Measurements from ENCODE around the gene CMTM4.
"Not testable (repeated sequence)": the region's sequence is repeated elsewhere in the genome, so short reads cannot be mapped to it uniquely, and the experiment has no call there.

The CMTM4 gene

GRCh38 chr16:66601471-66601870 is 95.1 kb downstream of the CMTM4 start:
- TF ChIP-seq CTCF (IDR thresholded peaks at IDR 0.05; ENCODE audit: low read depth, low read length, missing control alignments), result no peak
- in situ Hi-C loops (cut with HindIII; ENCODE audit: low sequenced_read_pairs), result no loop called here
- no peak overlapping the region for H3K4me3 ChIP-seq (ENCODE audit: low read depth, low read length)
- no peak for DNase-seq (ENCODE audit: low read depth)

- in situ Hi-C loops (cut with HindIII; ENCODE audit: low sequenced_read_pairs), result no loop called here
- H3K4me3 ChIP-seq (ENCODE audit: low read depth, low read length), result no peak overlapping the region
- no peak for TF ChIP-seq CTCF (IDR thresholded peaks at IDR 0.05; ENCODE audit: low read depth, low read length, missing control alignments)
- no peak for DNase-seq (ENCODE audit: low read depth)
Measured at GRCh38 chr16:66600477-66600876, 96.1 kb downstream of the CMTM4 start.

GRCh38 chr16:66599726-66600125 is 96.8 kb downstream of the CMTM4 start:
- in situ Hi-C loops (cut with HindIII; ENCODE audit: low sequenced_read_pairs), result loop anchor here (25.0 kb wide), 1 partner anchor 187 kb away; no protein-coding TSS in a partner anchor
- H3K4me3 ChIP-seq (ENCODE audit: low read depth, low read length), result no peak overlapping the region
- no peak for TF ChIP-seq CTCF (IDR thresholded peaks at IDR 0.05; ENCODE audit: low read depth, low read length, missing control alignments)
- no peak for DNase-seq (ENCODE audit: low read depth)

- in situ Hi-C loops (cut with HindIII; ENCODE audit: low sequenced_read_pairs), result loop anchor here (25.0 kb wide), 1 partner anchor 186 kb away; no protein-coding TSS in a partner anchor
- TF ChIP-seq CTCF (IDR thresholded peaks at IDR 0.05; ENCODE audit: low read depth, low read length, missing control alignments), result no peak
- no peak overlapping the region for H3K4me3 ChIP-seq (ENCODE audit: low read depth, low read length)
- no peak for DNase-seq (ENCODE audit: low read depth)
Measured at GRCh38 chr16:66598111-66598510, 98.4 kb downstream of the CMTM4 start.

- no peak overlapping the region for H3K4me3 ChIP-seq (ENCODE audit: low read depth, low read length)
- DNase-seq (ENCODE audit: low read depth), result no peak
- in situ Hi-C loops (cut with HindIII; ENCODE audit: low sequenced_read_pairs), result loop anchor here (25.0 kb wide), 1 partner anchor 185 kb away; no protein-coding TSS in a partner anchor
- no peak for TF ChIP-seq CTCF (IDR thresholded peaks at IDR 0.05; ENCODE audit: low read depth, low read length, missing control alignments)
Measured at GRCh38 chr16:66596986-66597848, 99.3 kb downstream of the CMTM4 start.

- not testable (repeated sequence) for H3K4me3 ChIP-seq (ENCODE audit: low read depth, low read length); DNase-seq (ENCODE audit: low read depth)
- in situ Hi-C loops (cut with HindIII; ENCODE audit: low sequenced_read_pairs), result loop anchor here (25.0 kb wide), 1 partner anchor 184 kb away; no protein-coding TSS in a partner anchor
Measured at GRCh38 chr16:66596559-66596958, 100.0 kb downstream of the CMTM4 start.

GRCh38 chr16:66594739-66595138 is 101.8 kb downstream of the CMTM4 start:
- in situ Hi-C loops (cut with HindIII; ENCODE audit: low sequenced_read_pairs), result loop anchor here (25.0 kb wide), 1 partner anchor 182 kb away; no protein-coding TSS in a partner anchor
- H3K4me3 ChIP-seq (ENCODE audit: low read depth, low read length), result no peak overlapping the region
- no peak for TF ChIP-seq CTCF (IDR thresholded peaks at IDR 0.05; ENCODE audit: low read depth, low read length, missing control alignments)
- no peak for DNase-seq (ENCODE audit: low read depth)

Measured in astrocyte of the cerebellum (primary cell).